Mesenteric fat pad (tissue), 1 donor: ENCODE results near the gene SMIM5. TPM values are rescaled to one million over a fixed set of nuclear protein-coding genes. Genes with fewer than 3 reads are reported as not detected.

Source experiments
- DNase-seq: peaks from one replicate; pipeline ENCODE4 v3.0.0-alpha.2; 2020; ENCODE audit warnings: low spot score
- total RNA-seq: library from RNA; stranded (reverse); fragmentation: NEBNext Ultra II Directional; extraction: Animal tissue kit (Norgen Biotek cat#: 25700); gene quantifications from one replicate; pipeline ENCODE4 v1.2.1, GENCODE V29; 2021
- donor health status: DM: yes; HTN: yes; CAD: no.

The SMIM5 gene
- total RNA-seq, 1 donor from 2014 or later, result 0.42 TPM

GRCh38 chr17:75602644-75603043, 30.6 kb upstream of the SMIM5 start:
- DNase-seq, result no peak

GRCh38 chr17:75603123-75603522, 30.1 kb upstream of the SMIM5 start:
- DNase-seq, result no peak

- DNase-seq, result no peak
Observed at GRCh38 chr17:75604034-75604695, 29.1 kb upstream of the SMIM5 start.

- DNase-seq, result no peak
Observed at GRCh38 chr17:75605790-75606189, 27.4 kb upstream of the SMIM5 start.

GRCh38 chr17:75607086-75607485, 26.1 kb upstream of the SMIM5 start:
- no peak for DNase-seq

- no peak for DNase-seq
Observed at GRCh38 chr17:75610103-75610984, 22.9 kb upstream of the SMIM5 start.

- DNase-seq, result no peak
Observed at GRCh38 chr17:75611851-75612429, 21.3 kb upstream of the SMIM5 start.

GRCh38 chr17:75612906-75613626, 20.2 kb upstream of the SMIM5 start:
- DNase-seq, result no peak

GRCh38 chr17:75614006-75614405, 19.2 kb upstream of the SMIM5 start:
- no peak for DNase-seq

GRCh38 chr17:75614556-75615270, 18.5 kb upstream of the SMIM5 start:
- no peak for DNase-seq

GRCh38 chr17:75615301-75615700, 17.9 kb upstream of the SMIM5 start:
- DNase-seq, result no peak

GRCh38 chr17:75616521-75617122, 16.6 kb upstream of the SMIM5 start:
- no peak for DNase-seq

- DNase-seq, result no peak
Observed at GRCh38 chr17:75617218-75617617, 16.0 kb upstream of the SMIM5 start.

GRCh38 chr17:75617675-75618074, 15.6 kb upstream of the SMIM5 start:
- no peak for DNase-seq

GRCh38 chr17:75619506-75620431, 13.5 kb upstream of the SMIM5 start:
- no peak for DNase-seq

GRCh38 chr17:75621489-75621888, 11.7 kb upstream of the SMIM5 start:
- DNase-seq, result no peak

GRCh38 chr17:75622076-75622475, 11.2 kb upstream of the SMIM5 start:
- no peak for DNase-seq

- DNase-seq, result no peak
Observed at GRCh38 chr17:75622771-75623273, 10.4 kb upstream of the SMIM5 start.

GRCh38 chr17:75623386-75623785, 9.8 kb upstream of the SMIM5 start:
- no peak for DNase-seq
